Mesothelial cell of epicardium (in vitro differentiated cells): ENCODE data around the gene HOMER2. TPM values are rescaled to one million over a fixed set of nuclear protein-coding genes. Genes with fewer than 3 reads are reported as not detected.

Experiments used
- DNase-seq, 2 experiments: peaks; one replicate each; pipeline ENCODE4 v3.0.0; 2021; ENCODE audit warnings: low spot score in 2 of 2; ENCODE audit not compliant: unreplicated experiment in 2 of 2
- H3K27ac Mint-ChIP-seq: 2 replicates; pipeline ENCODE4 v1.8.0; 2021; ENCODE audit warnings: mixed read lengths
- H3K27me3 Mint-ChIP-seq: 2 replicates; pipeline ENCODE4 v1.8.0; 2021; ENCODE audit warnings: low read depth, mixed read lengths
- H3K36me3 Mint-ChIP-seq: 2 replicates; pipeline ENCODE4 v1.8.0; 2021; ENCODE audit warnings: mixed read lengths
- H3K4me1 Mint-ChIP-seq: 2 replicates; pipeline ENCODE4 v1.8.0; 2021; ENCODE audit warnings: mixed read lengths
- H3K4me3 Mint-ChIP-seq: 2 replicates; pipeline ENCODE4 v1.8.0; 2021; ENCODE audit warnings: mild to moderate bottlenecking, moderate library complexity, mixed read lengths
- H3K9me3 Mint-ChIP-seq: 2 replicates; pipeline ENCODE4 v1.8.0; 2021; ENCODE audit warnings: mixed read lengths
- CTCF ChIP-seq: fragments of 200-600 bp; sonication (generic); IDR thresholded peaks from one replicate; pipeline ENCODE4 v1.5.0; 2021; ENCODE audit warnings: antibody characterized with exemption; ENCODE audit not compliant: unreplicated experiment
- total RNA-seq: library from RNA; stranded (reverse); gene quantifications from 3 replicates; pipeline ENCODE4 v1.2.1, GENCODE V29; 2021

The HOMER2 gene
- total RNA-seq, 1 donor from 2014 or later: 15.9 TPM

GRCh38 chr15:82993144-82993543, 40.6 kb upstream of the HOMER2 start:
- H3K36me3 Mint-ChIP-seq: peaks cover 16% of the 10 kb centered on the region
- no peak for DNase-seq
- H3K27me3 Mint-ChIP-seq: no peaks in the 10 kb centered on the region
- TF ChIP-seq CTCF: no peak
- no peak overlapping the region for H3K27ac Mint-ChIP-seq
- no peaks in the 10 kb centered on the region for H3K4me1 Mint-ChIP-seq
- H3K9me3 Mint-ChIP-seq: no peaks in the 10 kb centered on the region
- no peak overlapping the region for H3K4me3 Mint-ChIP-seq

- Mint-ChIP-seq H3K4me1 (peaks cover under 1% of the 10 kb centered on the region), H3K36me3 (peaks cover 17% of the 10 kb centered on the region), H3K9me3 (no peaks in the 10 kb centered on the region), H3K4me3 (no peak overlapping the region), H3K27me3 (no peaks in the 10 kb centered on the region), H3K27ac (no peak overlapping the region)
- no peak for TF ChIP-seq CTCF
- no peak for DNase-seq
Observed at GRCh38 chr15:82992436-82992998, 40.0 kb upstream of the HOMER2 start.

GRCh38 chr15:82986442-82986780, 33.9 kb upstream of the HOMER2 start:
- DNase-seq: no peak
- Mint-ChIP-seq H3K36me3 (peaks cover 18% of the 10 kb centered on the region), H3K4me3 (peak overlapping the region; percentile 94), H3K9me3 (no peaks in the 10 kb centered on the region), H3K4me1 (peaks cover 18% of the 10 kb centered on the region), H3K27ac (peak overlapping the region; percentile 96), H3K27me3 (no peaks in the 10 kb centered on the region)
- TF ChIP-seq CTCF: no peak

GRCh38 chr15:82985688-82986441, 33.3 kb upstream of the HOMER2 start, which contains the start of gene RAMAC:
TSS of gene RAMAC (plus strand) at chr15:82986210. CDS start at chr15:82989019, 2,809 bp downstream.
- Mint-ChIP-seq H3K27ac (peak within 1 kb of the TSS; percentile 96), H3K4me3 (peak within 1 kb of the TSS; percentile 94), H3K27me3 (no peaks in the 10 kb centered on the region), H3K4me1 (peaks cover 18% of the 10 kb centered on the region), H3K36me3 (peaks cover 18% of the 10 kb centered on the region), H3K9me3 (no peaks in the 10 kb centered on the region)
- peak; percentile 81 to 88 for DNase-seq
- no peak for TF ChIP-seq CTCF

GRCh38 chr15:82980981-82981380, 28.5 kb upstream of the HOMER2 start:
- Mint-ChIP-seq H3K9me3 (no peaks in the 10 kb centered on the region), H3K4me1 (peaks cover 8% of the 10 kb centered on the region), H3K27ac (no peak overlapping the region), H3K4me3 (no peak overlapping the region), H3K36me3 (no peaks in the 10 kb centered on the region), H3K27me3 (no peaks in the 10 kb centered on the region)
- no peak for DNase-seq
- TF ChIP-seq CTCF: no peak
